Common myeloid progenitor, CD34-positive (primary cell): Measurements from ENCODE around the gene IFT88.
"Not testable (repeated sequence)": the region's sequence is repeated elsewhere in the genome, so short reads cannot be mapped to it uniquely, and the experiment has no call there.

ENCODE experiments used
- CTCF ChIA-PET: fragments of 350-600 bp; sonication (Branson Sonifier 250); formaldehyde crosslinking; loops from one replicate; lab custom pipeline; 2021; ENCODE audit warnings: antibody characterized with exemption; lab: Charles Lee
- POLR2A ChIA-PET: fragments of 350-600 bp; sonication (Branson Sonifier 250); formaldehyde crosslinking; loops from one replicate; lab custom pipeline; 2021; ENCODE audit warnings: antibody characterized with exemption; lab: Charles Lee
- DNase-seq, 3 donors: peaks; one replicate each; pipeline versions ENCODE4 v3.0.0 to v3.0.0-alpha.2; 2013
- H3K27ac ChIP-seq, 2 experiments: 1 replicate in 1 of 2; 2 replicates in 1 of 2; pipeline ENCODE4 v1.7.0; 2013; ENCODE audit warnings: inconsistent platforms in 2 of 2, low read length in 2 of 2, mild to moderate bottlenecking in 2 of 2, low read depth in 1 of 2, moderate library complexity in 1 of 2; ENCODE audit not compliant: severe bottlenecking in 2 of 2, insufficient read depth in 1 of 2, poor library complexity in 1 of 2
- H3K27me3 ChIP-seq, 5 experiments: replicated peaks in 2 of 5; 1 replicate in 3 of 5; 2 replicates in 2 of 5; pipeline versions ENCODE4 v1.6.1 to v1.7.0; 2013; ENCODE audit warnings: low read length in 4 of 5, mild to moderate bottlenecking in 2 of 5, moderate library complexity in 2 of 5, inconsistent platforms in 1 of 5; ENCODE audit not compliant: insufficient read depth in 5 of 5, control insufficient read depth in 4 of 5
- H3K36me3 ChIP-seq, 4 experiments: 1 replicate in 2 of 4; 2 replicates in 2 of 4; pipeline versions ENCODE4 v1.6.1 to v1.7.0; 2013; ENCODE audit warnings: low read length in 3 of 4, control low read depth in 1 of 4, mild to moderate bottlenecking in 1 of 4; ENCODE audit not compliant: control insufficient read depth in 4 of 4, insufficient read depth in 4 of 4
- H3K4me1 ChIP-seq, 4 experiments: 1 replicate in 3 of 4; 2 replicates in 1 of 4; pipeline versions ENCODE4 v1.6.1 to v1.7.1; 2013; ENCODE audit warnings: low read length in 3 of 4, mild to moderate bottlenecking in 3 of 4, control low read depth in 1 of 4, inconsistent platforms in 1 of 4, moderate library complexity in 1 of 4; ENCODE audit not compliant: control insufficient read depth in 4 of 4, insufficient read depth in 4 of 4; ENCODE audit errors: control extremely low read depth in 1 of 4
- H3K4me3 ChIP-seq, 7 experiments: 1 replicate in 4 of 7; 2 replicates in 3 of 7; pipeline versions ENCODE4 v1.5.1 to v1.7.0; 2013; ENCODE audit warnings: mild to moderate bottlenecking in 7 of 7, low read length in 6 of 7, moderate library complexity in 6 of 7, inconsistent platforms in 2 of 7, low read depth in 2 of 7, control low read depth in 1 of 7; ENCODE audit not compliant: insufficient read depth in 4 of 7, control insufficient read depth in 1 of 7; ENCODE audit errors: extremely low read depth in 1 of 7
- H3K9me3 ChIP-seq, 5 experiments: 1 replicate in 4 of 5; 2 replicates in 1 of 5; pipeline versions ENCODE4 v1.6.1 to v1.7.1; 2013; ENCODE audit warnings: low read length in 4 of 5, mild to moderate bottlenecking in 2 of 5, inconsistent platforms in 1 of 5, low read depth in 1 of 5, moderate library complexity in 1 of 5; ENCODE audit not compliant: control insufficient read depth in 4 of 5, insufficient read depth in 2 of 5; ENCODE audit errors: control extremely low read depth in 1 of 5
- whole genome bisulfite sequencing: methylation state at CpG from one replicate; pipeline ENCODE4 v1.1.5; 2013; ENCODE audit not compliant: insufficient coverage; 5-methylcytosine and 5-hydroxymethylcytosine counted together

Gene IFT88

GRCh38 chr13:20671789-20672188, 104.8 kb downstream of the IFT88 start:
- no peak overlapping the region for H3K4me3 ChIP-seq
- DNase-seq: no peak
- POLR2A ChIA-PET: no interaction called here
- H3K9me3 ChIP-seq: no peaks in the 10 kb centered on the region
- CTCF ChIA-PET: interaction anchor here (1.5 kb wide), 1 partner anchor 8 kb away, joined by 3 read pairs; no protein-coding TSS in a partner anchor
- no peak overlapping the region for H3K27ac ChIP-seq
- no peaks in the 10 kb centered on the region for H3K27me3 ChIP-seq
- H3K4me1 ChIP-seq: peaks cover 3 to 28% (median 21%) of the 10 kb centered on the region in 4 experiments
- 100% methylated on average over 1 of the region's 1 CpG for WGBS
- peaks cover 0 to 8% (median 2%) of the 10 kb centered on the region in 4 experiments for H3K36me3 ChIP-seq

- peaks cover 0 to 19% (median 12%) of the 10 kb centered on the region in 4 experiments for H3K4me1 ChIP-seq
- 89% methylated on average over 1 of the region's 2 CpGs for WGBS
- H3K36me3 ChIP-seq: peaks cover 0 to 8% (median 2%) of the 10 kb centered on the region in 4 experiments
- ChIA-PET CTCF (interaction anchor here (0.7 to 1.5 kb wide), 2 partner anchors 9 to 126 kb away, joined by 3 read pairs; no protein-coding TSS in a partner anchor), POLR2A (no interaction called here)
- DNase-seq: no peak
- no peak overlapping the region for H3K27ac ChIP-seq
- no peaks in the 10 kb centered on the region for H3K9me3 ChIP-seq
- no peaks in the 10 kb centered on the region for H3K27me3 ChIP-seq
- H3K4me3 ChIP-seq: no peak overlapping the region
Measured at GRCh38 chr13:20672772-20673171, 105.8 kb downstream of the IFT88 start.

- Histone ChIP-seq H3K4me1 (peaks cover 0 to 11% (median 5%) of the 10 kb centered on the region in 4 experiments), H3K36me3 (peaks cover 0 to 8% (median 2%) of the 10 kb centered on the region in 4 experiments), H3K27ac (no peak overlapping the region), H3K4me3 (no peak overlapping the region), H3K27me3 (no peaks in the 10 kb centered on the region), H3K9me3 (no peaks in the 10 kb centered on the region)
- ChIA-PET POLR2A (no interaction called here), CTCF (no interaction called here)
- DNase-seq: no peak
- WGBS: 98% methylated on average over 4 of the region's 5 CpGs
Measured at GRCh38 chr13:20673715-20674114, 106.8 kb downstream of the IFT88 start.

GRCh38 chr13:20676213-20676612, 109.3 kb downstream of the IFT88 start:
- Histone ChIP-seq H3K4me1 (no peaks in the 10 kb centered on the region), H3K27me3 (no peaks in the 10 kb centered on the region), H3K27ac (no peak overlapping the region), H3K36me3 (peaks cover 0 to 8% (median 2%) of the 10 kb centered on the region in 4 experiments), H3K9me3 (no peaks in the 10 kb centered on the region), H3K4me3 (no peak overlapping the region)
- ChIA-PET POLR2A (no interaction called here), CTCF (interaction anchor here (0.9 kb wide), 1 partner anchor 17 kb away, joined by 3 read pairs; no protein-coding TSS in a partner anchor)
- no peak for DNase-seq
- WGBS: 100% methylated on average over 1 of the region's 2 CpGs

GRCh38 chr13:20678606-20679005, 111.6 kb downstream of the IFT88 start:
- not testable (repeated sequence) for H3K27me3 ChIP-seq, H3K4me3 ChIP-seq, H3K9me3 ChIP-seq, H3K27ac ChIP-seq, H3K36me3 ChIP-seq, H3K4me1 ChIP-seq, DNase-seq
- ChIA-PET POLR2A (interaction anchor here (0.7 kb wide), 1 partner anchor 155 kb away, joined by 3 read pairs; no protein-coding TSS in a partner anchor), CTCF (interaction anchor here (1.9 kb wide), 1 partner anchor 10 kb away, joined by 7 read pairs; no protein-coding TSS in a partner anchor)
- WGBS: 94% methylated on average over 5 of the region's 7 CpGs

GRCh38 chr13:20679879-20680278, 112.9 kb downstream of the IFT88 start:
- 100% methylated on average over 1 of the region's 3 CpGs for WGBS
- ChIA-PET CTCF (no interaction called here), POLR2A (interaction anchor here (0.6 kb wide), 1 partner anchor 12 kb away, joined by 3 read pairs; no protein-coding TSS in a partner anchor)
- no peaks in the 10 kb centered on the region for H3K4me1 ChIP-seq
- H3K27me3 ChIP-seq: no peaks in the 10 kb centered on the region
- no peaks in the 10 kb centered on the region for H3K9me3 ChIP-seq
- H3K36me3 ChIP-seq: peaks cover 0 to 3% (median 1%) of the 10 kb centered on the region in 4 experiments
- no peak for DNase-seq
- no peak overlapping the region for H3K4me3 ChIP-seq
- H3K27ac ChIP-seq: no peak overlapping the region

GRCh38 chr13:20680416-20681080, 113.6 kb downstream of the IFT88 start:
- H3K27me3 ChIP-seq: no peaks in the 10 kb centered on the region
- no peak overlapping the region for H3K27ac ChIP-seq
- no peak for DNase-seq
- peaks cover 0 to 3% (median 0%) of the 10 kb centered on the region in 4 experiments for H3K36me3 ChIP-seq
- CTCF ChIA-PET: no interaction called here
- no peaks in the 10 kb centered on the region for H3K9me3 ChIP-seq
- H3K4me1 ChIP-seq: no peaks in the 10 kb centered on the region
- WGBS: 97% methylated on average over 5 of the region's 10 CpGs
- no peak overlapping the region for H3K4me3 ChIP-seq
- POLR2A ChIA-PET: no interaction called here
